Activated CD8-positive, alpha-beta memory T cell treated with anti-CD3 and anti-CD28 coated beads for 36 hours (primary cell): Measurements from ENCODE around the gene PRKG1. TPM values are rescaled to one million over a fixed set of nuclear protein-coding genes. Genes with fewer than 3 reads are reported as not detected.

Experiments used
- CTCF ChIA-PET: fragments of 350-600 bp; sonication (Branson Sonifier 250); formaldehyde crosslinking; loops from one replicate; lab custom pipeline; 2021; ENCODE audit warnings: antibody characterized with exemption; lab: Charles Lee
- POLR2A ChIA-PET: fragments of 350-600 bp; sonication (Branson Sonifier 250); formaldehyde crosslinking; loops from one replicate; lab custom pipeline; 2021; ENCODE audit warnings: antibody characterized with exemption; lab: Charles Lee
- total RNA-seq, 2 experiments: library from RNA; stranded (reverse); gene quantifications; one replicate each; pipeline ENCODE4 v1.2.3, GENCODE V29; 2021

The PRKG1 gene
- total RNA-seq, 2 experiments from 2014 or later: not detected

GRCh38 chr10:51691135-51691534 lies 616.8 kb downstream of the PRKG1 start:
- POLR2A ChIA-PET: no interaction called here
- CTCF ChIA-PET: no interaction called here

GRCh38 chr10:51694086-51694768 lies 619.9 kb downstream of the PRKG1 start:
- ChIA-PET CTCF (interaction anchor here (1.0 kb wide), 1 partner anchor 9 kb away, joined by 4 read pairs; no protein-coding TSS in a partner anchor), POLR2A (no interaction called here)

GRCh38 chr10:51696251-51696650 lies 622.0 kb downstream of the PRKG1 start:
- POLR2A ChIA-PET: no interaction called here
- CTCF ChIA-PET: no interaction called here

- ChIA-PET CTCF (no interaction called here), POLR2A (no interaction called here)
Measured at GRCh38 chr10:51698473-51699063, 624.3 kb downstream of the PRKG1 start.

- POLR2A ChIA-PET: no interaction called here
- CTCF ChIA-PET: no interaction called here
Measured at GRCh38 chr10:51699145-51699474, 624.8 kb downstream of the PRKG1 start.

- ChIA-PET CTCF (no interaction called here), POLR2A (no interaction called here)
Measured at GRCh38 chr10:51699475-51700227, 625.4 kb downstream of the PRKG1 start, which contains the start of gene CSTF2T. Gene CSTF2T (minus strand): TSS chr10:51699595. CDS start chr10:51699549, 46 bp downstream.

GRCh38 chr10:51700228-51700817 lies 626.0 kb downstream of the PRKG1 start:
- CTCF ChIA-PET: no interaction called here
- POLR2A ChIA-PET: no interaction called here

GRCh38 chr10:51705774-51706173 lies 631.5 kb downstream of the PRKG1 start:
- CTCF ChIA-PET: no interaction called here
- POLR2A ChIA-PET: no interaction called here

GRCh38 chr10:51706225-51706624 lies 631.9 kb downstream of the PRKG1 start:
- CTCF ChIA-PET: no interaction called here
- POLR2A ChIA-PET: no interaction called here

GRCh38 chr10:51707392-51707791 lies 633.1 kb downstream of the PRKG1 start:
- POLR2A ChIA-PET: no interaction called here
- CTCF ChIA-PET: no interaction called here

- ChIA-PET CTCF (no interaction called here), POLR2A (no interaction called here)
Measured at GRCh38 chr10:51707821-51708424, 633.6 kb downstream of the PRKG1 start.

- ChIA-PET POLR2A (no interaction called here), CTCF (no interaction called here)
Measured at GRCh38 chr10:51708609-51709008, 634.3 kb downstream of the PRKG1 start.

GRCh38 chr10:51709324-51709972 lies 635.2 kb downstream of the PRKG1 start:
- CTCF ChIA-PET: no interaction called here
- POLR2A ChIA-PET: no interaction called here

- CTCF ChIA-PET: no interaction called here
- POLR2A ChIA-PET: no interaction called here
Measured at GRCh38 chr10:51711519-51711891, 637.2 kb downstream of the PRKG1 start.

- CTCF ChIA-PET: no interaction called here
Measured at GRCh38 chr10:51716981-51717380, 642.7 kb downstream of the PRKG1 start.

GRCh38 chr10:51718804-51719291 lies 644.6 kb downstream of the PRKG1 start:
- ChIA-PET POLR2A (no interaction called here), CTCF (no interaction called here)

More at GRCh38 chr10:51716981-51717380, 642.7 kb downstream of the PRKG1 start:
- POLR2A ChIA-PET: no interaction called here

- ChIA-PET CTCF (no interaction called here), POLR2A (no interaction called here)
Measured at GRCh38 chr10:51724038-51724437, 649.8 kb downstream of the PRKG1 start.

- CTCF ChIA-PET: no interaction called here
- POLR2A ChIA-PET: no interaction called here
Measured at GRCh38 chr10:51729822-51730555, 655.7 kb downstream of the PRKG1 start.

- ChIA-PET CTCF (no interaction called here), POLR2A (no interaction called here)
Measured at GRCh38 chr10:51733057-51733456, 658.8 kb downstream of the PRKG1 start.
